GM12892 (cell line): ENCODE results near the gene XPR1.
"Not testable (repeated sequence)": the region's sequence is repeated elsewhere in the genome, so short reads cannot be mapped to it uniquely, and the experiment has no call there.

Experiments
- DNase-seq: peaks from one replicate; pipeline ENCODE4 v3.0.0; 2011; ENCODE audit not compliant: insufficient read length
- FAIRE-seq: peaks from 2 replicates; lab custom pipeline; 2011; peaks lifted over from hg19 to GRCh38; lab: Jason Lieb, UNC
- POLR2A ChIP-seq: IDR thresholded peaks from 2 replicates; pipeline ENCODE4 v1.6.1; 2011; ENCODE audit warnings: low read depth, low read length, control low read depth
- POLR2AphosphoS5 ChIP-seq: IDR thresholded peaks from 2 replicates; pipeline ENCODE4 v1.6.1; 2011; ENCODE audit warnings: low read depth, low read length, control low read depth
- TAF1 ChIP-seq: IDR thresholded peaks from 2 replicates; pipeline ENCODE4 v1.6.1; 2011; ENCODE audit warnings: low read depth, mild to moderate bottlenecking, control low read depth, low read length, borderline replicate concordance

Gene XPR1

DNA sequence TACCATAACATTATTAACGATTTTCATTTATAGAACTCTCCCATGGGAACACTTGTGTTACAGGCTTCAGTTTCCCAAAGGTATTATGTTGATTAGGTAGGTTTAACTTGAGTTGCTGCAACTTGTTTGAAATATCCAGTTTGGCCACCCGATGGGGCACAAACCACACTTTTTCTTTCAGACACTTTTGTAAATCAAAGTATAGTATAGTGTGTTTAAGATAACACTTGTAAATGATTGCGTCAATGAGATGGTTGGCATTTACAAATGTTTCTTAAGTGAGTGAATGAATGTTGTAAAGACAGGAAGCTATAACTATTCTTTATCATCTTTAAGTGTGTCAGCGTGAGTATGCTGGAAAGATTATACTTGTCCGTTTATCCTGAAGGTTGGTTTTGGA is 4.3 kb downstream of the XPR1 start:
- TF ChIP-seq POLR2AphosphoS5 (no peak), POLR2A (no peak), TAF1 (no peak)
- FAIRE-seq (no peak), DNase-seq (no peak)

DNA sequence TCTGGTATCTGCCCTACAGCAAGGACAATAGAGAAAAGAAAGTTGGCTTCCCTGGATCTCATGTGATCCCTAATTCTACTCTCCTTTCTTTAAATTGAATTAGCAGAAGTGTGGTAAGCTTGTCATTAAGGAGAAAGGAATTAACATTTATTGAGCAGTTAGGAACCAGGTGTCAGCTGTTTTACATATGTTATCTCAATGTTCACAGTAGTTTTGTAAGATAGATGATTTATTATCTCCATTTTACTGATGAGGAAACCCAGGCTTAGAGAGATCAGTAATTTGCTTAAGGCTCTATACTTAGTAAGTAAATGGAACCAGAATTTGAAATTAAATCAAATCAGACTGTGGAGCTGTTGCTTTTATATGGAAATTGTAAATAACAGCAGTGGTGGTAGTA is 8.0 kb downstream of the XPR1 start:
- no peak for FAIRE-seq
- no peak for TF ChIP-seq TAF1
- no peak for TF ChIP-seq POLR2AphosphoS5
- no peak for TF ChIP-seq POLR2A
- DNase-seq = no peak

DNA sequence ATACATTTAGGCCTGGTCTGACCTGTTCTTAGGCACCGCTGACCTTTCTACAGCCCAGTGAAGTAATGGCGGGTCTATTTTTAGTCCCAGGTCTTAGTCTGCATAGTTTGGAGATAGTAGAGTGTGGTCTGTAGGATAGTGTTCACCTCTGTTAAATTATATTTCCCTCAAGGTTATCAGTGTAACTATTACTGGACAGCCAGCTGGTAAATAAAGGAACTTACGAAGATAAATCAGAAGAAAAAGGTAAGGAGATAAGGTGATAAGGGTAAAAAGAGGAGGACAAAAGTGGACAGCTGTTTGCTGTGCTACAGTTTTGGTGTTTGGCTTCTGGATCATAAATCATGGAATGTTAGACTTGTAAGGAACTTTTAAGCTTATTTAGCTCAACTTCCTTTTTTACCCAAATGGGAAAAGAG is 8.7 kb downstream of the XPR1 start:
- TF ChIP-seq POLR2A = no peak
- no peak for TF ChIP-seq TAF1
- TF ChIP-seq POLR2AphosphoS5 = no peak
- DNase-seq (no peak), FAIRE-seq (no peak)

DNA sequence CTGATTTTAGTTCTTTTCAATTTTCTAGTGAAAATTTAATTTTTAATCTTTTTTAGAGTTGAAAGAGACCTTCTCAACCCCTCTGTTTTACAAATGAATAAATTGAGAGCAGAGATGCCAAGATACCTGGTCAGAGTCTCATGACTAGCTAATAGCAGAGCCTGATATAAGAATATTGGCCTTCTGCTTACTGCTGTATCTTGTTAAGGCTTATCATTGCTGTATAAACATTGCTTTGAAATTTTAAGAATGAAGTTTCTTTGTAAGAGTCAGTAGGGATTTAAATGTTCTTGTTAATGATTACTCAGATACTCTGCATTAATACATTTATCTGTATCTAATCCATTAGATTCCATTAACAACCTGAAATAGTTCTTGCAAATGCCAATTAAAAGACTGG is 9.8 kb downstream of the XPR1 start:
- TF ChIP-seq POLR2A (no peak), TAF1 (no peak), POLR2AphosphoS5 (no peak)
- FAIRE-seq = no peak
- DNase-seq = no peak

DNA sequence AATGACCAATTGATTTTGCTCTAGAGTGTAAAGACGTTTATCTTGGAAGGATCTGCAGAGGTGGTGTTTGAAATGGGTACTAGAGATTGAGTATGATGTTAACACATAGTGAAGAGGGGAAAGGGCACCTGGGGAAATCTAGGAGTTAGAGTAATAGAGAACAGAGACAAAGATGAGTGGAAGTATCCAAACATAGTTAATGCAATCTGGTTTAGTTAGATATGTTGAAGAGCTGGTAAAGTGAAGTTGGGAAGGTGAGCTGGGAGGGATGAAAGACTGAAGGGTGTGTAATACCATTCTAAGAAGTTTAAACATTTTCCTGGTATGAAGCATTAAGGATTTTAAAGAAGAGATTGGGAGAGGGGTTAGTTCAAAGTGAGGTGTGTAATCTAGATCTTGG is 11.0 kb downstream of the XPR1 start:
- no peak for FAIRE-seq

DNA sequence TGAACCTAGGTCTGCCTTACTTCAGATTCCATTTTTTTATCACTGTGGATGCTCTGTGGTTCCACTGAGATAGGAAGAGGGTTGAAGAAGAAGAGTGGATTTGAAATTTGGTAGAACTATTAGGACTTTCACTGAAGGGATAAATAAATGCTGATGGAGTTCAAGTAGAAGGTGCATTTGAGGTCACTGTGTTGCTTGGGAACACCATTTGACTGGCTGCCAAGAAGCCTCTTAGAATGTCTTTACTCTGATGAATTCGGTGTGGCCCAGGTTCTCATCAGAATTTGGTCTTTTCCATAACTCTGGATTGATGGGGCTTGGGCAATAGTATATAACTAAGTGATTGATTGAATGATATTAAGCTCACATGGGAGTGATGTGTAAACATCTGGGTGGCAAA is 11.9 kb downstream of the XPR1 start:
- TF ChIP-seq TAF1 (no peak), POLR2A (no peak), POLR2AphosphoS5 (no peak)
- FAIRE-seq = no peak
- no peak for DNase-seq

More for the DNA sequence above, 11.0 kb downstream of the XPR1 start:
- TF ChIP-seq POLR2A (no peak), TAF1 (no peak), POLR2AphosphoS5 (no peak)
- DNase-seq = no peak

DNA sequence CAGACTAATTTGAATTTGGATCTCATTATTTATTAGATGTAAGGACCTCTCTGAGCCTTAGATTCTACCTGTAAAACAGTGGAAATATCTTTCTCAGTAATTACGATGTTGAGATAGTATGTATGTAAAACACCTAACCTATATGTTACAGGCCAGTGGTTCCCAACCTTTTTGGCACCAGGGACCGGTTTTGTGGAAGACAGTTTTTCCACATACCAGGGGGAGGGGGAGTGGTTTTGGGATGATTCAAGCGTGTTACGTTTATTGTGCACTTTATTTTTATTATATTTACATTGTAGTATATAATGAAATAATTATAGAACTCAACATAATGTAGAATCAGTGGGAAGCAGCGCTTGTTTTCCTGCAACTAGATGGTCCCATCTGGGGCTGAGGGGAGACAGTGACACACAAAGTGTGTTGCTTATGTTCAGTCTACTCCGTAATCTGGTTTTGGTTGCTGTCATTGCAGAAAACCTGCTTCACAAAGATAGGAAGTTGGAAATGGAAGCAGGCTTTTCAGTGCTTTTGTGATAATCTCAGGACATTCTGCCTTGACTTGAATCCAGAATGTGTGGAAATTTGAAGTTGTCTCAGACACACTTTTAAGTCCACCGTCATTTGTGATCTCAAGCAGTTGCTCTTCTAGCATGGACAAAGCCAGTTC is 12.8 kb downstream of the XPR1 start:
- DNase-seq = no peak
- FAIRE-seq = no peak
- no peak for TF ChIP-seq POLR2A
- no peak for TF ChIP-seq POLR2AphosphoS5
- TF ChIP-seq TAF1 = no peak

DNA sequence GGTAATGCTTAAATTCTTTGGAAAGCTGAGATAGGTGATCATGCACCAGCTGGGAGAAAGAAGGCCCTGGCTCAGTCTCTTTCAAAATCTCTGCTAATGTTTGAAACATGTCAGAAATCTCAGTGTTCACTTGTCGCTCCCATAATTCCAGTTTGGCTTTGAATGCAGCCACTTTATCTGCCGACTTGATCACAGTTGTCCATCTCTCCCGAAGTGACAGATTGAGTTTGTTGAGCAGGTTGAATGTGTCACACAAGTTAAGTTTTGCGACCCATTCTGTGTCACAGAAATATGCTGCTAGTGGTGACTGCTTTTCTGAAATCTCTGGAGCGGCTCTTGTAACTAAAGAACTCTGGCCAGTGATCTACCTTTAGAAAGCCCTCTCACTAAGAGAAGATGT is 13.4 kb downstream of the XPR1 start:
- not testable (repeated sequence) for FAIRE-seq, DNase-seq

DNA sequence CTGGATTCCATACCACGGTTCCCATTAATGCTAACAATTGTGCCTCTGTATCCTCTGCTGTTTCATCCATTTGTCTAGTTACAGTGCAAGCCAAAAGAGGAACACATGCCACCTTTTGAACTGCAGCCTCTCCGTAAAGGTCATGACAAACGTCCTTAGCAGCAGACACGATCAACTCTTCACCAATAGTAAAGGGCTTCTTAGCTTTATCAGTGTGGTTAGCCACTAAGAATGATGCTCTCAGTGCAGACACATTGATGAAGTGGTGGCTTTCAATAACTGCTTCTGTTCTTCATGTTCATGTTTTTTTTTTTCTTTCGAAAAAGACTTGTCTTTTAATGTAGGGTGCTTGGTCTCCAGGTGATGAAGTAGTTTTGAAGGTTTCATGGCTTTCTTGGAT is 14.3 kb downstream of the XPR1 start:
- TF ChIP-seq POLR2AphosphoS5 (no peak), TAF1 (no peak), POLR2A (no peak)
- no peak for FAIRE-seq
- no peak for DNase-seq

DNA sequence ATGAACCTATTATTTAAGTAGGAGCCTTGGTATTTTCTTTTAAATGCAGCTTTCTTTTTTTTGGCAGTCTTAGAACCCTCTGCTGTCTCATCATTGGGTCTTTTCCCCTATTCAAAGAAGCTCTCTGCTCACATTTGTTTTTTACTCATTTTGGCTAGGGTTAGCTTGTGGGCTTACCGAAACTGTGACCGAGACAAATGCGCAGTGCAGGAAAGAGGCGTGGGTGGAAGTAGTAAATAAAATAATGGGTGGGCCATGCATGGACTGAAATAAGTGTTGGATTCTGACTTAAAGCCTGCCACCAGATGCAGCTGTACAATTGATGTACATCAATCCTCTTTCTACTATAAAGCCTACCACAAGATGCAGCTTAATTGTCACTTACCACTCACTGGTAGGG is 14.7 kb downstream of the XPR1 start:
- DNase-seq (no peak), FAIRE-seq (no peak)
- TF ChIP-seq TAF1 (no peak), POLR2A (no peak), POLR2AphosphoS5 (no peak)

DNA sequence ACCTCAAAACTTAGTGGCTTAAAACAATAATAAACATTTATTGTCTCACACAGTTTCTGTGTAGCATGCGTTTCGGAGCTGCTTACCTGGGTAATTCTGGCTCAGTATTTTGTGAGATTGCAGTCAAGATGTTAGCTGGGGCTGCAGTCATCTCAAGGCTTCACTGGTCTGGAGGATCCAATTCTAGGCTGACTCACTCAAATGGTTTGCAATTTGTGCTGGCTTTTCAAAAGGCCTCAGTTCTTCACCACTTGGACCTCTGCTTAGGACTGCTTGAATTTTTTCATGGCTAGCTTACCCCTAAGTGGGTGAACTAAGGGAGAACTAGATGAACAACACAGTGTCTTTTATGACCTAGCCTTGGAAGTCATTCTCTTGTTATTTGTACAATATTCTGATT is 21.0 kb downstream of the XPR1 start:
- DNase-seq = no peak
- TF ChIP-seq POLR2A (no peak), TAF1 (no peak), POLR2AphosphoS5 (no peak)
- no peak for FAIRE-seq

DNA sequence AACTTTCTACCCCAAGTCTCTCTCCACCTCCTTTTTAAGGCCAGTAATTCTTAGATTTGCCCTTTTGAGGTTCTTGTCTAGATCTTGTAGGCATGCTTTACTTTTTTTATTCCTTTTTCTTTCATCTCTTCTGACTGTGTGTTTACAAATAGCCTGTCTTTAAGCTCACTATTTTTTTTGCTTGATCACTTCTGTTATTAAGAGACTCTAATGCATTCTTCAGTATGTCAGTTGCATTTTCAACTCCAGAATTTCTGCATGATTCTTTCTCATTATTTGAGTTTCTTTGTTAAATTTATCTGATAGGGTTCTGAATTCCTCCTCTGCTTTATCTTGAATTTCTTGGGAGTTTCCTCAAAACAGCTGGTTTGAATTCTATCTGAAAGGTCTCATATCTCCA is 30.9 kb downstream of the XPR1 start:
- FAIRE-seq (no peak), DNase-seq (no peak)
- no peak for TF ChIP-seq POLR2A
- no peak for TF ChIP-seq POLR2AphosphoS5
- TF ChIP-seq TAF1 = no peak
